Suppressor macrophage treated with lipopolysaccharide for 4 hours (primary cell): Measurements from ENCODE around the gene ERG28.
"Not testable (repeated sequence)": the region's sequence is repeated elsewhere in the genome, so short reads cannot be mapped to it uniquely, and the experiment has no call there.

Experiments used
- DNase-seq: peaks from one replicate; pipeline ENCODE4 v3.0.0-alpha.2; 2020

ERG28 gene

DNA sequence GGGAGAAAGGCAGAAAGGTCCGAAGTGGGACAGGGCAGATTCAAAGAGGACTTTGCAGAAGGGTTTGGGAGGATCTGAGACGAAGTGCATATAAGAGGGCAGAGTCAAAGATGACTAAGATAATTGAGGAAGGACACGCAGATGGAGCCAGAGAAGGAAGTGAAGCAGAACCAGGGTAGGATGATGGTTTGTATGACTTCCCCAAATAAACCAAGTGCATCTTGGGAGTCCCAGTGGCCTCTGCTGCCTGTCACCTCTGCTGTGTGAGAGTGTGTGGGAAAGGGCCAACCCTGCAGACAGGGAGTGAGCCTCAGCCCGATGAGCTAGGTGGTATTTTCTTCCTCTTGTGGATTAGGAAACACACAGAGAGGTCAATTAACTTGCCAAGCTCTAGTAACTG lies 45.5 kb downstream of the ERG28 start:
- peak; percentile 92 for DNase-seq

DNA sequence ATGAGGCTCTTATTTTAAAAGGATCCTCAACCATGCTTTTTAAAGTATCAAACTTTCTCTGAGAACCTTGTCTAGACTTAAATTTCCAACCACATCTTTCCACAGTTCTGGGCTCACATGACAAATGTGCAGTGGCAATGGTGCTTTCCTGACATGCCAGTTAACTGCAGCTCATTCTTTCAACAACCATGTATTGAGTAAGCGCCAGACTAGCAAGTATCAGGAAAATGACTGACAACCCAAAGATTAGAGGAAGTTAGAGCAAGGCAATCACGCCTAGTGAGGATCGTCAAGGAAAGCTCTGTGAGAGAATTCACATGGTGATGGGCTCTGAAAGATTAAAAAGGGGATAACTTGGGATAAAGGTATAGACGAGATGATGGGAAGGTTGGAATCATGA lies 46.5 kb downstream of the ERG28 start:
- DNase-seq: peak; percentile 86

DNA sequence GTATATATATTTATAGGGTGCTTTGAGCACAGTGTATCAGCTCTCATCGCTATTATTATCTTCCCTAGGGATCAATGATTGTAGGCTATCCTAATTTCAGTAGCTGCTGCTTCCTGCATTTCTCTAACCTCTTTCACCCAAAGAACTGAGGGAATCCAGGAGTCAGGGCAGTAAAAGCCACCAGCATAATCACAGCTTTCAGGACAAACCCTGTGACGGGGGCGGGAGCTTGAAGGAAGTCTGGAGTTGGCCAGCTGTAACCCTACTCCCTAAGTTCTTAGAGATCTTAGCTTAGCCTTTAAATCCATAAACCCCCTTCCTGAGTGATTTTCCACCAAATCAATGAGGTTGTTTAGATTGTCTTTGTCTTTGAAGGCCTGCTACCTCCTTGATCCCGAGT lies 48.5 kb downstream of the ERG28 start:
- no peak for DNase-seq

DNA sequence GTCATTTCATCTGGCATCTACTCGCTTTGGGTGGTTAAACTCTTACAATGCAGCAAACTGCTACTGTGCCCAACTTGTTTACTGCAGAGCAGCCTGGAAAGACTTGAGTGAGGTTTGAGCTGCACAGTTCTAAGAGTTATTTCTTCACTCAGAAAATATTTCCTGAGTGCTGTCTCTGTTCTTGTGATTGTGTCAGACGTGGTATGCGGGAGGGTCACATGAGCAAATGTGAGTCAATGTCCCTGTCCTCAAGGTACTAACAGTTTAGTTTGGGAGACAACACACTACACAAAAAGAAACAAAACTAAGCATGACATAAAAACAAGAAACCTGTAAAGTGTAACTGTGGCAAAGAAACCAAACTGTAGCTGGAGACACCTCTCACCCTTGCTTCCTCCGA lies 49.8 kb downstream of the ERG28 start:
- peak; percentile 59 for DNase-seq

DNA sequence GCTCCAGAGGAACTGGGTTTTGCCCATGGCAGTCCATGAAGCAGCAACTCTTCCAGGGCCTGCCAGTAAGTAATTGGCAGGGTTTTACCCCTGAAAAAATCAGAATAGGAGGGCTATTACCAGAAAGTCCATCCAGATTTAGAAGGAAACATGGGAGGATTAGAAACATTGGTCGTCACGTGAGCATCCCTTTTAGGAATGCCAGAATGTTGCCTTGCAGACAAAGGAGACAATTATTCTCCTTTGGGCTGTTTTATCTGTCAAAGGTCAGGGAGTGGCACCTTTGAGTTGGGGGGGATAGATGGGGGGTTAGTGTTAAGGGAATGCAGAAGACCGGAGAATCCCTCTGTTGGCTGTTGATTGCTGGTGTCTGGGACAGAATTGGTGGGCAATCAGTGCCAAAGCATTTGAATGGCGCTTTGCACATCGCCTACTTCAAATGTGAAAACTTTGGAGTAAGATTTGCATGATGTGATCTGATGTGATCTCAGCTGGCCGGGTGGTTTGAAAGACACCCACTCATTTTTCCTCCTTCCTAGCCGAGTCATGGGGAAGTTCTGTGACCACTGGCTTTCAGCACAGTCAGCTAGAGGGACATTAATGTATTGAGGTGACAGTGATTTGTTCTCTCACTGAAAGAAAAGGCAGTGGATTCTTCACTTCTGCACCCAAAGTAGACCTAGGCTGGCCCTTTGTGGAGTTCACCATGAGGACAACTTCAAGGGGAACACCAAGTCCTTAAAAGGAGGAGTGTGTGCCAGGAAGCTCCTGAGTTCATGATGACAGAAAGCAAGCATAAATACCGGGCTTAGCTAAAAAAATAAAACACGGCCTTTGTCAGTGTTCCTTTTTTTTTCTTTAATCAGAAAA lies 50.8 kb downstream of the ERG28 start:
- peak; percentile 93 for DNase-seq

DNA sequence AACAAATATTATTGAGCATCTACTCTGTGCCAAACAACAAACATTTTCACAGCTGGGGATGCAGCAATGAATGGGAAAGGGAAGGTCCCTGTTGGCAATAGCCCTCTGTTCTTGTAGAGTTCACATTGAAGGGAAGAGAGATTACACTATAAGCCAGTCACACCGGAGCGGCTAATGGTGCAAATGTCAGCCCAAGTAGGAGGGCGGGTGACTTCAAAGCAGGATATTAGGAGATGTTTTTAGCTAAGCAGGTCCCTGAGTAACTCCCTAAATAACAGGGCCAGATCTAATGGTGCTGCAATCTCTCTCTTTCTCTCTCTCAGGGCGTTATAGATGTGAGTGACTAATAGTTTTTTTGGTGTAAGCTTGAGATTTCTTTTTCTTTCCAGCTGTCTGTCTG lies 51.6 kb downstream of the ERG28 start:
- peak; percentile 69 for DNase-seq

DNA sequence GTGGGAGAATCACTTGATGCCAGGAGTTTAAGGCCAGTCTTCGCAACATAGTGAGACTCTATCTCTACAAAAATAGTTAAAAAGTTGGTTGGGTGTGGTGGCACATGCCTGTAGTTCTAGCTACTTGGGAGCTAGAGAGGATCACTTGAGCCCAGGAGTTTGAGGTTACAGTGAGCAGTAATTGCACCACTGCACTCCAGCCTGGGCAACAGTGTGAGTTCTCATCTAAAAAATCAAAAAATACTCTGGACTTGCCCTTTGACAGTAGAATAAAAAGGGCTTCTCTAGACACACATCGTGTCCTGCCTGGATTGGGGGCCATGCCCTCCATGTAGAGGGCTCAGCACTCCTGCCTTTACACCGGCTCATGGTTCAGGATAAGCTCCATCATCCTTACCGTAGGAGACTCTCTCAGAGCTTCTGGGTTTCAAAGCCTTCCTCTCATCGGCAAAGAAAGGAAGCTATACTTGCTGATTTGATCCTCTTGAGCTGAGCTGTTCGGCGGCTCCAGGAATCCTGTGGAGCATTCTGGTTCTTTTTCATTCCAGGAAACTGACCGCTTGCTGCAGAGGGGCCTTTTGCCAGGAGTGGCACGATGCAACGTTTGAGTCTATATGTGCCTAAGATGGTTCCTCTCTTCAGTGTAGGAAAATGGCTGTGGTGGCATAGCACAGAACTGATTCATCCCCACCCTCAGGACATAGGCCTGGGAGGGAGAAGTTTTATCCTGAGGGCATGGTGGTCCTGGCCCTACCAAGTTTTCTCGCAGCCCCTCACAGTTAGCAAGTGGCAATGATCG lies 52.6 kb downstream of the ERG28 start:
- DNase-seq: no peak

DNA sequence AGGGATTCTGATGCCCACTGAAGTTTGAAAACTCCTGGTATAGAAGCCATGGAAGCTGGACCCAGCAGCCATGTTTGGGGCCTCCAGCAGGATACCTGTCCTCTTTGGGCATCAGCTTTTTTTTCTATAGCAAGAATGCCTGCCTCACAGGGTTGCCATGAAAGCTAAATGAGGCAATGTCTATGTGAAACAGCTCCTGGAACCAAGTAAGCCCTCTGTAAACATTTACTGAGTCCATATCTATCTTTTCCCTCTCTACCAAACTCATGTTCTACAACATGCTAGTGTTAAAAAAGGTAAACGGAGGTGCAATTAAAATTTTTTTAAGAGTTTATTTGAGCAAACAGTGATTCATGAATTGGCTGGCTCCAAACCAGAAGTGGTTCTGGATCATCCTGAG lies 53.6 kb downstream of the ERG28 start:
- no peak for DNase-seq

DNA sequence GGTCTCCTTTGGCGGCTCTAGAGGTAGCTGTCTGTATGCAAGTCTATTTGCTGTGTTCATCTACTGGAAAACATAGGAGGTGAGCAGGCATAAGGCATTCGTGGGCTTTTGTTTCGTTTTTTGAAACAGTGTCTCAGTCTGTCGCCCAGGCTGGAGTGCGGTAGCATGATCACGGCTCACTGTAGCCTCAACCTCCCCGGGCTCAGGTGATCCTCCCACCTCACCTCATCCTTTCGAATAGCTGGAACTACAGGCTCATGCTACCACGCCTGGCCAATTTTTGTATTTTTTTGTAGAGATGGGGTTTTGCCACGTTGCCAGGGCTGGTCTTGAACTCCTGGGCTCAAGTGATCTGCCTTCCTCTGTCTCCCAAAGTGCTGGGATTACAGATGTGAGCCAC lies 54.8 kb downstream of the ERG28 start:
- DNase-seq: no peak

DNA sequence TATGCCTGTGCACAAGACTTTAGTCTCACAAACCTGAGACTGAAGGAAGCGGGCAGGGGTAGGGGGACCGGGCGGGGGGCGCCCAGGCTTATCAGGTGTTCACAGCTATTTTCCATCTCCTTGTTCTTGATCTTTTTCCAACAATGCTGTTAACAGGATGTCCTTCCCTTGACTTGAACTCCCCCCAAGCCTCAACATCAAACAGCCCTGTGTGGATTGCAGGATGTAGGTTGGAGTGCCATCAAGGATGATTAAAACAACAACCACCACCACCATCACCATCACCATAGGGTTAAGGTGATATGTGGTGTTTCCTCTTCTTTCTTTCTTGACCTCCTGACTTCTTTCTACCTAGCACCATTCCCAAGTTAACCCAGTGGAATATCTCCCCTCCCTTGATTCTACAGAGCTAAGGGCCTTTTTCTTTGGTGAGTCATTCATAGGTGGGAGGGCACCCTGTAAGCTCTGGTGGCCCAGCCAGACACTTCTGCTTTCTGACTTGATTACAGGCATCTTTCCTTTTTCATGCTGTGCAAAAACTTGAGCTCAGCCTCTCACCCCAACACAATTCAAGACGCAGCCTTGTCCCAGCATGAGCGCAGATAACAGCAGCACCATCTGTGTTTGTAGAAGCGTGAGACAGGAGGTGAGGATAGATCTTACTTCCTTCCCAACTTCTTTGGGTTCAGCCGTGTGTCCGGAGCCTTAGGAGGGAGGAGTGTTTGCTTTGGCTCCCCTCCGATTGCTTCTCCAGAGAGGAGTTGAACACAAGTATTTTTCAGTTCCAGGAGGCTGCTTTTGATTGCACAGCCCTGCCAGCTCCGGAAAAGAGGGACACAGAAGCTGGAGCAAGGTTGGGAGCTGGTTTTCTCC lies 55.5 kb downstream of the ERG28 start:
- peak; percentile 75 for DNase-seq

DNA sequence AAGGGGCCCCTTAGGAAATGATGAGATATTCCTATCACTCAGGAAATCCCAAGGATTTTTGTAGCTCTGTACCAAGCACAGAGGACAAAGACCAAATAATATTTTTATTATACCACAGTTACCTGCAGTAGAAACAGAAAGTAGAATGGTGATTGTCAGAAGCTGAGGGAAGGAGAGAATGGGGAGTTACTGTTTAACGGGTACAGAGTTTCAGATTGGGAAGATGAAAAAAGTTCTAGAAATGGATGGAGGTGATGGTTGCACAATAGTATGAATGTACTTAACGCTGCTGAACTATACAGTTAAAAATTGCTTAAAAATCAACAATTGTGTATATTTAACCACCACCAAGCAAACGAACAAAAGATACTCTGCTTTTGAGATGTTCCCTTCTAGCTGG lies 58.2 kb downstream of the ERG28 start:
- no peak for DNase-seq

DNA sequence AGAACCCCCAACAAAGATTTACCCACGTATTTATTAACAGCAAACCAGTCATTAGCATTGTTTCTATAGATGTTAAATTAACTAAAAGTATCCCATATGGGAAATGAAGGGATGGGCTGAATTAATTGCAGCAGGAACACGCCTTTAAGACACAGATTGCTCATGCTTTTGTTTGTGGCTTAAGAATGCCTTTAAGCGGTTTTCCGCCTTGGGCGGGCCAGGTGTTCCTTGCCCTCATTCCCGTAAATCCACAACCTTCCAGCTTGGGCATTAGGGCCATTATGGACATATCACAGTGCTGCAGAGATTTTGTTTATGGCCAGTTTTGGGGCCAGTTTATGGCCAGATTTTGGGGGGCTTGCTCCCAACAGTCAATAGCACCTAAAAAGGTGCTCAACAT lies 59.6 kb downstream of the ERG28 start:
- DNase-seq: not testable (repeated sequence)

DNA sequence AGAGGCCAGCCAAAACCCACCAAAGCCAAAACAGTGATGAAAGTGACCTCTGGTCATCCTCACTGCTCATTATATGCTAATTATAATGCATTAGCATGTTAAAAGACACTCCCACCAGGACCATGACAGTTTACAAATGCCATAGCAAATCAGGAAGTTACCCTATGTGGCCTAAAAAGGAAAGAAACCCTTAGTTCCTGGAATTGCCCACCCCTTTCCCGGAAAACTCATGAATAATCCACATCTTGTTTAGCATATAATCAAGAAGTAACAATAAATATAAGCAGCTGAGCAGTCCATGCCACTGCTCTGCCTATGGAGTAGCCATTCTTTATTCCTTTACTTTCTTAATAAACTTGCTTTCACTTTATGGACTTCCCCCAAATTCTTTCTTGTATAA lies 60.6 kb downstream of the ERG28 start:
- peak; percentile 82 for DNase-seq
